ENCODE measurements around the gene CNTFR. TPM values are rescaled to one million over a fixed set of nuclear protein-coding genes. Genes with fewer than 3 reads are reported as not detected.

CNTFR gene
- total RNA-seq, 1 experiment from 2014 or later = 2.7 TPM

DNA sequence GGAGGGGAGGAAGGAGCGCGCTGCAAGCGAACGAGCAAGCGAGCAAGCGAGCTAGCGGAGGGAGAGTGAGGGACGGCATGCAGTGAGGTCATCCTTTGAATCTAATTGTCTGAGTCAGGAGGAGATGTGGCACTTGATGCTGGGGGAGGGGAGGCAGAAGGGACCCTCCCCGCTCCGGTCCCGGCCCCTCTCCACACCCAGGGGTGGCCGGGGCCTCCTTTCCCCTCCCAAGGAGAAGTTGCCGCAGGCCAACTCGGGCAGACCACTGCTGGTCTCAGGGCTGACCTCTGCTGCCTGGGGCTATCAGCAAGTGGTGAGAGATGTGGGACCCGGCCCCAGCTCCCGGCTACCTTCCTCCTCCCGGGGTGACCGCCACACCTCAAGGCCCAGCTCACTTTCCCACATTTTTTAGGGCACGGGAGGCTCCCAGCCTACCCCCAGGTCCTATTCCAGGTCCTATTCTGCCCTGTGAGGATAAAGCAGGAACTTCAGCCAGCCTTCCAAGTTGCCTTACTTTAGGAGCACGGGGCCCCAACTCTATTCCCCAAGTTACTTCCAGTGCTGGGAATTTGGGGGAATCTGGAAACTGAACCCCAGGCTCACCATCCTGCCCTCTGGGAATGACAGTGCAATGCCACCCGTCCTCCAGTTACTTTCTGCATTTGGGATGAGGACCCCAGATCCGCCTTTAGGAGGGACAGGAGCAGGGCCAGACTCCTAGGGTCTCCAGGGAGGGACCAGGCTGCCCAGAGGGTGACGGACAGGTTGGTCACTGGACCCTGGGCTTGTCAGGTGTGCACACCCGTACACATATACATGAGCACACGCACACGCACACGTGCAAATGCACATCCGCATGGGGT, 11.1 kb downstream of the CNTFR start:
- intact Hi-C loops (cut with micrococcal nuclease; ENCODE audit: unreplicated experiment) = no loop called here
- H3K4me3 ChIP-seq (ENCODE audit: low read depth in 2 of 2, low read length in 2 of 2) = no peak overlapping the region
- POLR2A ChIA-PET = no interaction called here
- H3K27me3 ChIP-seq (ENCODE audit: control insufficient read depth, insufficient read depth, low read length) = no peaks in the 10 kb centered on the region
- TF ChIP-seq, protein P1, sequence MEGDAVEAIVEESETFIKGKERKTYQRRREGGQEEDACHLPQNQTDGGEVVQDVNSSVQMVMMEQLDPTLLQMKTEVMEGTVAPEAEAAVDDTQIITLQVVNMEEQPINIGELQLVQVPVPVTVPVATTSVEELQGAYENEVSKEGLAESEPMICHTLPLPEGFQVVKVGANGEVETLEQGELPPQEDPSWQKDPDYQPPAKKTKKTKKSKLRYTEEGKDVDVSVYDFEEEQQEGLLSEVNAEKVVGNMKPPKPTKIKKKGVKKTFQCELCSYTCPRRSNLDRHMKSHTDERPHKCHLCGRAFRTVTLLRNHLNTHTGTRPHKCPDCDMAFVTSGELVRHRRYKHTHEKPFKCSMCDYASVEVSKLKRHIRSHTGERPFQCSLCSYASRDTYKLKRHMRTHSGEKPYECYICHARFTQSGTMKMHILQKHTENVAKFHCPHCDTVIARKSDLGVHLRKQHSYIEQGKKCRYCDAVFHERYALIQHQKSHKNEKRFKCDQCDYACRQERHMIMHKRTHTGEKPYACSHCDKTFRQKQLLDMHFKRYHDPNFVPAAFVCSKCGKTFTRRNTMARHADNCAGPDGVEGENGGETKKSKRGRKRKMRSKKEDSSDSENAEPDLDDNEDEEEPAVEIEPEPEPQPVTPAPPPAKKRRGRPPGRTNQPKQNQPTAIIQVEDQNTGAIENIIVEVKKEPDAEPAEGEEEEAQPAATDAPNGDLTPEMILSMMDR (IDR thresholded peaks at IDR 0.05) = no peak
- TF ChIP-seq, protein P2, sequence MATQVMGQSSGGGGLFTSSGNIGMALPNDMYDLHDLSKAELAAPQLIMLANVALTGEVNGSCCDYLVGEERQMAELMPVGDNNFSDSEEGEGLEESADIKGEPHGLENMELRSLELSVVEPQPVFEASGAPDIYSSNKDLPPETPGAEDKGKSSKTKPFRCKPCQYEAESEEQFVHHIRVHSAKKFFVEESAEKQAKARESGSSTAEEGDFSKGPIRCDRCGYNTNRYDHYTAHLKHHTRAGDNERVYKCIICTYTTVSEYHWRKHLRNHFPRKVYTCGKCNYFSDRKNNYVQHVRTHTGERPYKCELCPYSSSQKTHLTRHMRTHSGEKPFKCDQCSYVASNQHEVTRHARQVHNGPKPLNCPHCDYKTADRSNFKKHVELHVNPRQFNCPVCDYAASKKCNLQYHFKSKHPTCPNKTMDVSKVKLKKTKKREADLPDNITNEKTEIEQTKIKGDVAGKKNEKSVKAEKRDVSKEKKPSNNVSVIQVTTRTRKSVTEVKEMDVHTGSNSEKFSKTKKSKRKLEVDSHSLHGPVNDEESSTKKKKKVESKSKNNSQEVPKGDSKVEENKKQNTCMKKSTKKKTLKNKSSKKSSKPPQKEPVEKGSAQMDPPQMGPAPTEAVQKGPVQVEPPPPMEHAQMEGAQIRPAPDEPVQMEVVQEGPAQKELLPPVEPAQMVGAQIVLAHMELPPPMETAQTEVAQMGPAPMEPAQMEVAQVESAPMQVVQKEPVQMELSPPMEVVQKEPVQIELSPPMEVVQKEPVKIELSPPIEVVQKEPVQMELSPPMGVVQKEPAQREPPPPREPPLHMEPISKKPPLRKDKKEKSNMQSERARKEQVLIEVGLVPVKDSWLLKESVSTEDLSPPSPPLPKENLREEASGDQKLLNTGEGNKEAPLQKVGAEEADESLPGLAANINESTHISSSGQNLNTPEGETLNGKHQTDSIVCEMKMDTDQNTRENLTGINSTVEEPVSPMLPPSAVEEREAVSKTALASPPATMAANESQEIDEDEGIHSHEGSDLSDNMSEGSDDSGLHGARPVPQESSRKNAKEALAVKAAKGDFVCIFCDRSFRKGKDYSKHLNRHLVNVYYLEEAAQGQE (IDR thresholded peaks at IDR 0.05; ENCODE audit: insufficient read depth in 1 of 2, low read depth in 2 of 2, low read length in 1 of 2) = no peak
- TF ChIP-seq POLR2AphosphoS5 (IDR thresholded peaks at IDR 0.05; ENCODE audit: low read depth, low read length) (no peak), TCF7L2 (IDR thresholded peaks at IDR 0.05; ENCODE audit: low read depth, low read length) (no peak), SIN3A (IDR thresholded peaks at IDR 0.05; ENCODE audit: borderline replicate concordance, insufficient read depth, low read depth, low read length) (no peak)
- no TSS peak for BruUV-seq (replicated peaks)
- in situ Hi-C loops (cut with HindIII; ENCODE audit: low pct_unique_long_range_greater_than_20kb, low sequenced_read_pairs) = no loop called here
- no peaks in the 10 kb centered on the region for H3K36me3 ChIP-seq (ENCODE audit: control insufficient read depth, insufficient read depth, low read length)
- CTCF ChIA-PET = interaction anchor here (0.6 kb wide), 1 partner anchor 28 kb away, joined by 5 read pairs; no protein-coding TSS in a partner anchor
- DNase-seq (ENCODE audit: low read depth, low spot score) = no peak
- ATAC-seq = no peak
- no peaks in the 10 kb centered on the region for H3K4me1 ChIP-seq (ENCODE audit: control insufficient read depth, insufficient read depth, low read length)
- H3K9me3 ChIP-seq (ENCODE audit: control insufficient read depth, insufficient read depth, low read depth, low read length) = no peaks in the 10 kb centered on the region
- H3K27ac ChIP-seq (ENCODE audit: low read length) = no peak overlapping the region

DNA sequence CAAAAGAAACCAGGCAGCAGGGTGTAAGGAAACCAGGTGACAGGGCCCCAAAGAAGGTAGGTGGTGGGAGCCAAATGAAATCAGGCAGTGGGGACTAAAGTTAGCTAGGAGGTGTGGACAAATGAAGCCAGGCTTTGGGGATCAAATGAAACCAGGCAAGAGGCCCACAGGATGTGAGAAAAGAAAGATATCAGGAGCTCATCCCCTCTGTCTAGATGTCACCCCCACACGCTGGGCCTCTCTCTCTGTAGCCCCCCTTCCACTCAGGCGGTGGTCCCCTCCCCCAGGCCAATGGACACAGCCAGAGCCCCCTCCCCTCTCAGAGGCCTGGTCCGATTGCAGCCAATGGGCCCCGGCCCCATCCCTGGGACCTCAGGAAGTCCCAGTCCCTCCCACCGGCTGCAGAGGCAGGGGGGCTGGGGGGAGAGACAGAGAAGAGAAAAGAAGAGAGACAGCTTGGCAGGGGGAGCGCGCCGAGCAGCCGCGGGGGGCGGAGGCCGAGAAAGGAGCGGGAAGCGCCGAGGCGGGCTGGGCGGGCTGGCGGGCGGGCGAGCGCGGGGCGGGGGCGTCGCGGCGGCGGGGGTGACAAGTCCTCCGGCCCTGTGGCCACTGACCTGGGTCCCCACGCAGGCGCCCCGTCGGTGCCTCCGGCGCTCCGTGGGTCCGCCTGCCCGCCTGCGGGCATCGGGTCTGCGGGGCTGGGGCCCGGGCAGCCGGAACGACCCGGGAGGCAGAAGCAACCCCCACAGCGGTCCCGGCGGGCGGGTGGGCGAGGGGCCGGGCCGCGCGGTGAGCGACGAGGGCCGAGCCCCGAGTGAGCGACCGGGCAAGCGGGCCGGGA, 11.9 kb downstream of the CNTFR start:
- Histone ChIP-seq H3K27ac (ENCODE audit: low read length) (no peak overlapping the region), H3K9me3 (ENCODE audit: control insufficient read depth, insufficient read depth, low read depth, low read length) (no peaks in the 10 kb centered on the region), H3K4me3 (ENCODE audit: low read depth in 2 of 2, low read length in 2 of 2) (no peak overlapping the region), H3K27me3 (ENCODE audit: control insufficient read depth, insufficient read depth, low read length) (no peaks in the 10 kb centered on the region), H3K4me1 (ENCODE audit: control insufficient read depth, insufficient read depth, low read length) (no peaks in the 10 kb centered on the region), H3K36me3 (ENCODE audit: control insufficient read depth, insufficient read depth, low read length) (no peaks in the 10 kb centered on the region)
- intact Hi-C loops (cut with micrococcal nuclease; ENCODE audit: unreplicated experiment) (no loop called here), in situ Hi-C loops (cut with HindIII; ENCODE audit: low pct_unique_long_range_greater_than_20kb, low sequenced_read_pairs) (no loop called here)
- POLR2A ChIA-PET = interaction anchor here (0.5 kb wide), 1 partner anchor 165 kb away, joined by 6 read pairs; no protein-coding TSS in a partner anchor
- no TSS peak for BruUV-seq (replicated peaks)
- ATAC-seq = no peak
- CTCF ChIA-PET = no interaction called here
- TF ChIP-seq, protein P2 (IDR thresholded peaks at IDR 0.05; ENCODE audit: insufficient read depth in 1 of 2, low read depth in 2 of 2, low read length in 1 of 2) = no peak
- TF ChIP-seq POLR2AphosphoS5 (IDR thresholded peaks at IDR 0.05; ENCODE audit: low read depth, low read length) = no peak
- TF ChIP-seq SIN3A (IDR thresholded peaks at IDR 0.05; ENCODE audit: borderline replicate concordance, insufficient read depth, low read depth, low read length) = no peak
- TF ChIP-seq TCF7L2 (IDR thresholded peaks at IDR 0.05; ENCODE audit: low read depth, low read length) = no peak
- TF ChIP-seq, protein P1 (IDR thresholded peaks at IDR 0.05) = no peak
- DNase-seq (ENCODE audit: low read depth, low spot score) = no peak
